CD14-positive monocyte (primary cell): Measurements from ENCODE around the gene TMEM135. TPM values are rescaled to one million over a fixed set of nuclear protein-coding genes. Genes with fewer than 3 reads are reported as not detected.

Experiments used
- DNase-seq, 3 donors: peaks; one replicate each; pipeline ENCODE4 v3.0.0-alpha.2; 2011 to 2022
- H2AFZ ChIP-seq: 2 replicates; pipeline ENCODE4 v1.6.0; 2012; ENCODE audit warnings: mild to moderate bottlenecking, low read depth, low read length, inconsistent platforms; ENCODE audit not compliant: insufficient read depth, poor library complexity, severe bottlenecking
- H3K27ac ChIP-seq, 2 donors: 1 replicate in 1 of 2; 2 replicates in 1 of 2; pipeline ENCODE4 v1.5.1; 2012 to 2013; ENCODE audit warnings: low read length in 2 of 2, control low read depth in 1 of 2, inconsistent platforms in 1 of 2, low read depth in 1 of 2, mild to moderate bottlenecking in 1 of 2
- H3K27me3 ChIP-seq, 2 donors: one replicate each; pipeline versions ENCODE4 v1.6.0 to v1.6.1; 2011 to 2013; ENCODE audit warnings: low read length in 2 of 2; ENCODE audit not compliant: control insufficient read depth in 2 of 2, insufficient read depth in 2 of 2
- H3K36me3 ChIP-seq, 2 donors: replicated peaks in 1 of 2; 1 replicate in 1 of 2; 2 replicates in 1 of 2; pipeline versions ENCODE4 v1.5.1 to v1.6.1; 2012 to 2013; ENCODE audit warnings: low read length in 2 of 2, control low read depth in 1 of 2, inconsistent platforms in 1 of 2, mild to moderate bottlenecking in 1 of 2; ENCODE audit not compliant: insufficient read depth in 2 of 2, control insufficient read depth in 1 of 2
- H3K4me1 ChIP-seq, 2 donors: 1 replicate in 1 of 2; 2 replicates in 1 of 2; pipeline versions ENCODE4 v1.5.1 to v1.6.1; 2012 to 2013; ENCODE audit warnings: low read length in 2 of 2, control low read depth in 1 of 2, inconsistent platforms in 1 of 2, mild to moderate bottlenecking in 1 of 2, moderate library complexity in 1 of 2; ENCODE audit not compliant: insufficient read depth in 2 of 2, control insufficient read depth in 1 of 2
- H3K4me2 ChIP-seq: replicated peaks from 2 replicates; pipeline ENCODE3; 2012; ENCODE audit warnings: low read length, moderate library complexity, mild to moderate bottlenecking; ENCODE audit not compliant: poor library complexity, severe bottlenecking; ENCODE audit errors: extremely low read depth
- H3K4me3 ChIP-seq, 3 experiments: fragments of 200-600 bp in 1 of 3; sonication (generic) in 1 of 3; replicated peaks in 1 of 3; 1 replicate in 2 of 3; 2 replicates in 1 of 3; pipeline ENCODE4 v1.5.1; 2011 to 2013; ENCODE audit warnings: low read length in 3 of 3, mild to moderate bottlenecking in 3 of 3, control low read depth in 2 of 3, low read depth in 2 of 3, inconsistent platforms in 1 of 3, moderate library complexity in 1 of 3
- H3K79me2 ChIP-seq: 2 replicates; pipeline ENCODE4 v1.6.0; 2012; ENCODE audit warnings: mild to moderate bottlenecking, control low read depth, inconsistent platforms, low read length, moderate library complexity; ENCODE audit not compliant: insufficient read depth
- H3K9ac ChIP-seq: 2 replicates; pipeline ENCODE4 v1.6.0; 2017; ENCODE audit warnings: low read length, mild to moderate bottlenecking; ENCODE audit not compliant: insufficient read depth, poor library complexity, severe bottlenecking
- H3K9me3 ChIP-seq, 2 donors: replicated peaks in 1 of 2; 1 replicate in 1 of 2; 2 replicates in 1 of 2; pipeline versions ENCODE4 v1.5.1 to v1.6.1; 2012 to 2013; ENCODE audit warnings: low read length in 2 of 2, control low read depth in 1 of 2; ENCODE audit not compliant: control insufficient read depth in 1 of 2, insufficient read depth in 1 of 2
- H4K20me1 ChIP-seq: 2 replicates; pipeline ENCODE4 v1.6.0; 2012; ENCODE audit warnings: mild to moderate bottlenecking, low read length, control low read depth, moderate library complexity; ENCODE audit not compliant: insufficient read depth
- H3K27ac Mint-ChIP-seq, 7 donors: one replicate each; pipeline ENCODE4 v1.8.0; 2020; ENCODE audit warnings: mild to moderate bottlenecking in 7 of 7, mixed read lengths in 7 of 7, moderate library complexity in 6 of 7, inconsistent platforms in 2 of 7
- H3K27me3 Mint-ChIP-seq, 3 donors: one replicate each; pipeline ENCODE4 v1.8.0; 2021 to 2022; ENCODE audit warnings: low read depth in 3 of 3, mild to moderate bottlenecking in 3 of 3, mixed read lengths in 3 of 3, moderate library complexity in 3 of 3, inconsistent platforms in 1 of 3
- H3K36me3 Mint-ChIP-seq, 2 donors: one replicate each; pipeline ENCODE4 v1.8.0; 2020; ENCODE audit warnings: mixed read lengths in 2 of 2, inconsistent platforms in 1 of 2, mild to moderate bottlenecking in 1 of 2
- H3K4me1 Mint-ChIP-seq: one replicate; pipeline ENCODE4 v1.8.0; 2020; ENCODE audit warnings: mild to moderate bottlenecking, mixed read lengths
- H3K4me3 Mint-ChIP-seq, 2 donors: one replicate each; pipeline ENCODE4 v1.8.0; 2020; ENCODE audit warnings: mild to moderate bottlenecking in 2 of 2, mixed read lengths in 2 of 2, moderate library complexity in 1 of 2
- H3K9me3 Mint-ChIP-seq, 7 donors: one replicate each; pipeline ENCODE4 v1.8.0; 2020 to 2022; ENCODE audit warnings: mixed read lengths in 7 of 7, mild to moderate bottlenecking in 6 of 7, moderate library complexity in 6 of 7, inconsistent platforms in 2 of 7
- CTCF ChIP-seq: fragments of 200-600 bp; IDR thresholded peaks from one replicate; pipeline ENCODE4 v1.8.0; 2022; ENCODE audit warnings: antibody characterized with exemption, mild to moderate bottlenecking
- WGBS: methylation state at CpG from one replicate; pipeline ENCODE4 v1.1.5; 2013; ENCODE audit warnings: missing lambda C conversion rate; ENCODE audit not compliant: insufficient coverage; 5-methylcytosine and 5-hydroxymethylcytosine counted together
- intact Hi-C, 2 donors: fragments of 100-400 bp; cut with micrococcal nuclease; formaldehyde crosslinking; loops; one replicate each; pipeline versions ENCODE4 v1.15.0 to v1.15.1; 2023
- polyA plus RNA-seq, 3 donors: library from polyadenylated mRNA; depleted of rRNA in 1 of 3; unstranded in 2 of 3; stranded (reverse) in 1 of 3; fragments of 300-500 nt in 2 of 3; fragments of >200 nt in 1 of 3; fragmentation: Illumina TruSeq in 2 of 3; gene quantifications; 1 replicate in 2 of 3; 2 replicates in 1 of 3; pipeline ENCODE4 v1.2.3, GENCODE V29; 2012 to 2021

Gene TMEM135
- polyA plus RNA-seq, 3 donors: 2.7 to 8.4 (median 5.9) TPM

- Histone ChIP-seq H3K79me2 (no peaks in the 10 kb centered on the region), H3K27ac (no peak overlapping the region), H3K4me3 (no peak overlapping the region), H3K4me1 (no peaks in the 10 kb centered on the region), H3K4me2 (no peak overlapping the region), H3K9me3 (peaks cover 0 to 10% of the 10 kb centered on the region in 2 donors), H3K27me3 (no peaks in the 10 kb centered on the region), H4K20me1 (no peaks in the 10 kb centered on the region), H2AFZ (no peak overlapping the region), H3K36me3 (peaks cover 0 to 6% of the 10 kb centered on the region in 2 donors), H3K9ac (no peak overlapping the region)
- Mint-ChIP-seq H3K9me3 (peaks cover 5 to 22% (median 9%) of the 10 kb centered on the region in 7 donors), H3K4me3 (no peak overlapping the region), H3K27me3 (peaks cover 0 to 3% (median 0%) of the 10 kb centered on the region in 3 donors), H3K4me1 (no peaks in the 10 kb centered on the region), H3K36me3 (peaks cover 15 to 25% of the 10 kb centered on the region in 2 donors), H3K27ac (no peak overlapping the region)
- intact Hi-C loops: no loop called here
- TF ChIP-seq CTCF: no peak
- no peak for DNase-seq
- 100% methylated on average over 2 of the region's 2 CpGs for WGBS
Measured at GRCh38 chr11:87092159-87092558, 54.4 kb downstream of the TMEM135 start.

GRCh38 chr11:87092567-87092966, 54.8 kb downstream of the TMEM135 start:
- H4K20me1 ChIP-seq: no peaks in the 10 kb centered on the region
- H3K27ac ChIP-seq: no peak overlapping the region
- peaks cover 5 to 20% (median 8%) of the 10 kb centered on the region in 7 donors for H3K9me3 Mint-ChIP-seq
- peaks cover 15 to 25% of the 10 kb centered on the region in 2 donors for H3K36me3 Mint-ChIP-seq
- H3K4me3 ChIP-seq: no peak overlapping the region
- DNase-seq: no peak
- no peak overlapping the region for H3K9ac ChIP-seq
- H2AFZ ChIP-seq: no peak overlapping the region
- intact Hi-C loops: no loop called here
- no peak for TF ChIP-seq CTCF
- peaks cover 3% of the 10 kb centered on the region for H3K4me1 Mint-ChIP-seq
- H3K27me3 ChIP-seq: no peaks in the 10 kb centered on the region
- H3K36me3 ChIP-seq: peaks cover 0 to 5% of the 10 kb centered on the region in 2 donors
- H3K79me2 ChIP-seq: no peaks in the 10 kb centered on the region
- peaks cover 0 to 3% (median 0%) of the 10 kb centered on the region in 3 donors for H3K27me3 Mint-ChIP-seq
- H3K4me2 ChIP-seq: no peak overlapping the region
- peaks cover 0 to 10% of the 10 kb centered on the region in 2 donors for H3K9me3 ChIP-seq
- no peak overlapping the region for H3K27ac Mint-ChIP-seq
- no peaks in the 10 kb centered on the region for H3K4me1 ChIP-seq
- no peak overlapping the region for H3K4me3 Mint-ChIP-seq
